ENCODE data around the gene CDH22. TPM values are rescaled to one million over a fixed set of nuclear protein-coding genes. Genes with fewer than 3 reads are reported as not detected.

CDH22 gene
- total RNA-seq, 1 donor from 2014 or later, result 0.14 TPM

- TF ChIP-seq CTCF (IDR thresholded peaks at IDR 0.05; ENCODE audit: unreplicated experiment), result no peak
- no peak overlapping the region for H3K4me3 Mint-ChIP-seq (ENCODE audit: low read depth)
- H3K4me1 Mint-ChIP-seq (ENCODE audit: low read depth), result no peaks in the 10 kb centered on the region
- no peak overlapping the region for H3K27ac Mint-ChIP-seq
- no peaks in the 10 kb centered on the region for H3K36me3 Mint-ChIP-seq (ENCODE audit: insufficient read depth)
- peaks cover 65% of the 10 kb centered on the region for H3K27me3 Mint-ChIP-seq
- no peak for DNase-seq (ENCODE audit: low spot score, unreplicated experiment)
- no peaks in the 10 kb centered on the region for H3K9me3 Mint-ChIP-seq (ENCODE audit: low read depth)
Measured at GRCh38 chr20:46169245-46170171, 138.8 kb downstream of the CDH22 start.

GRCh38 chr20:46168438-46168837, 139.9 kb downstream of the CDH22 start:
- no peaks in the 10 kb centered on the region for H3K4me1 Mint-ChIP-seq (ENCODE audit: low read depth)
- H3K27ac Mint-ChIP-seq, result no peak overlapping the region
- H3K4me3 Mint-ChIP-seq (ENCODE audit: low read depth), result no peak overlapping the region
- no peaks in the 10 kb centered on the region for H3K36me3 Mint-ChIP-seq (ENCODE audit: insufficient read depth)
- H3K27me3 Mint-ChIP-seq, result peaks cover 63% of the 10 kb centered on the region
- TF ChIP-seq CTCF (IDR thresholded peaks at IDR 0.05; ENCODE audit: unreplicated experiment), result no peak
- DNase-seq (ENCODE audit: low spot score, unreplicated experiment), result no peak
- H3K9me3 Mint-ChIP-seq (ENCODE audit: low read depth), result no peaks in the 10 kb centered on the region

- no peak for DNase-seq (ENCODE audit: low spot score, unreplicated experiment)
- Mint-ChIP-seq H3K4me1 (ENCODE audit: low read depth) (no peaks in the 10 kb centered on the region), H3K9me3 (ENCODE audit: low read depth) (no peaks in the 10 kb centered on the region), H3K4me3 (ENCODE audit: low read depth) (no peak overlapping the region), H3K27me3 (peaks cover 57% of the 10 kb centered on the region), H3K36me3 (ENCODE audit: insufficient read depth) (no peaks in the 10 kb centered on the region), H3K27ac (no peak overlapping the region)
- TF ChIP-seq CTCF (IDR thresholded peaks at IDR 0.05; ENCODE audit: unreplicated experiment), result no peak
Measured at GRCh38 chr20:46167080-46167479, 141.2 kb downstream of the CDH22 start.

GRCh38 chr20:46164254-46164653, 144.0 kb downstream of the CDH22 start:
- Mint-ChIP-seq H3K9me3 (ENCODE audit: low read depth) (no peaks in the 10 kb centered on the region), H3K36me3 (ENCODE audit: insufficient read depth) (no peaks in the 10 kb centered on the region), H3K4me3 (ENCODE audit: low read depth) (no peak overlapping the region), H3K27me3 (peaks cover 35% of the 10 kb centered on the region), H3K27ac (no peak overlapping the region), H3K4me1 (ENCODE audit: low read depth) (no peaks in the 10 kb centered on the region)
- no peak for DNase-seq (ENCODE audit: low spot score, unreplicated experiment)
- no peak for TF ChIP-seq CTCF (IDR thresholded peaks at IDR 0.05; ENCODE audit: unreplicated experiment)

- Mint-ChIP-seq H3K4me1 (ENCODE audit: low read depth) (no peaks in the 10 kb centered on the region), H3K27me3 (peaks cover 29% of the 10 kb centered on the region), H3K9me3 (ENCODE audit: low read depth) (no peaks in the 10 kb centered on the region)
Measured at GRCh38 chr20:46161921-46162320, 146.4 kb downstream of the CDH22 start.

More at GRCh38 chr20:46161921-46162320, 146.4 kb downstream of the CDH22 start:
- no peak for TF ChIP-seq CTCF (IDR thresholded peaks at IDR 0.05; ENCODE audit: unreplicated experiment)
- Mint-ChIP-seq H3K36me3 (ENCODE audit: insufficient read depth) (no peaks in the 10 kb centered on the region), H3K27ac (no peak overlapping the region), H3K4me3 (ENCODE audit: low read depth) (no peak overlapping the region)
- no peak for DNase-seq (ENCODE audit: low spot score, unreplicated experiment)

Data from progenitor cell of endocrine pancreas (in vitro differentiated cells).